ENCODE measurements around the gene FGF12. TPM values are rescaled to one million over a fixed set of nuclear protein-coding genes. Genes with fewer than 3 reads are reported as not detected.

FGF12 gene
- total RNA-seq, 1 experiment from 2014 or later = 9.7 TPM

DNA sequence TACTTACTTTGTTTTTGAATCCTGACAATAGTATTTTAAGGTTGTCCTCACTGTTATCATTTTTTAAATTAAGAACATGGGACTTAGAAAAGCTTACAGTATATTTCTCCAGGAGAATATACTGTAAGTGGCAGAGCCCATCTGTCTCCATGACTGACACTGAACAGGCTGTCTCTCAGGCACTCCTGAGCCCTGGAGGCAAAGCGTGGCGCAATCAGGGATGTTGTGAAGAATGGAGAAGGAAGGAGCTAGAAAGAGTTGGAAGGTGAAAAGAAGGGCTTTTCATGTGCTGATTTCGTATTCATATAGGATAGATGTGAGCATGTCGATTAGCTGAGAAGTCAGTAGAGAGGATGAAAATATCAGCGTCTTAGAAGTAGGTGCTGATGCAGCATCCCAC lies 41.5 kb downstream of the FGF12 start:
- intact Hi-C loops (cut with micrococcal nuclease; ENCODE audit: unreplicated experiment) = no loop called here
- H3K9me3 Mint-ChIP-seq (ENCODE audit: low read depth, unreplicated experiment) = peaks cover 2% of the 10 kb centered on the region
- H3K4me1 Mint-ChIP-seq (ENCODE audit: low read depth, unreplicated experiment) = no peaks in the 10 kb centered on the region
- H3K27me3 Mint-ChIP-seq (ENCODE audit: unreplicated experiment) = no peaks in the 10 kb centered on the region
- H3K27ac Mint-ChIP-seq (ENCODE audit: unreplicated experiment) = no peak overlapping the region
- H3K4me3 Mint-ChIP-seq (ENCODE audit: low read depth, unreplicated experiment) = no peak overlapping the region
- H3K36me3 Mint-ChIP-seq (ENCODE audit: insufficient read depth, unreplicated experiment) = no peaks in the 10 kb centered on the region
- TF ChIP-seq, protein P1, sequence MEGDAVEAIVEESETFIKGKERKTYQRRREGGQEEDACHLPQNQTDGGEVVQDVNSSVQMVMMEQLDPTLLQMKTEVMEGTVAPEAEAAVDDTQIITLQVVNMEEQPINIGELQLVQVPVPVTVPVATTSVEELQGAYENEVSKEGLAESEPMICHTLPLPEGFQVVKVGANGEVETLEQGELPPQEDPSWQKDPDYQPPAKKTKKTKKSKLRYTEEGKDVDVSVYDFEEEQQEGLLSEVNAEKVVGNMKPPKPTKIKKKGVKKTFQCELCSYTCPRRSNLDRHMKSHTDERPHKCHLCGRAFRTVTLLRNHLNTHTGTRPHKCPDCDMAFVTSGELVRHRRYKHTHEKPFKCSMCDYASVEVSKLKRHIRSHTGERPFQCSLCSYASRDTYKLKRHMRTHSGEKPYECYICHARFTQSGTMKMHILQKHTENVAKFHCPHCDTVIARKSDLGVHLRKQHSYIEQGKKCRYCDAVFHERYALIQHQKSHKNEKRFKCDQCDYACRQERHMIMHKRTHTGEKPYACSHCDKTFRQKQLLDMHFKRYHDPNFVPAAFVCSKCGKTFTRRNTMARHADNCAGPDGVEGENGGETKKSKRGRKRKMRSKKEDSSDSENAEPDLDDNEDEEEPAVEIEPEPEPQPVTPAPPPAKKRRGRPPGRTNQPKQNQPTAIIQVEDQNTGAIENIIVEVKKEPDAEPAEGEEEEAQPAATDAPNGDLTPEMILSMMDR (IDR thresholded peaks at IDR 0.05; ENCODE audit: unreplicated experiment) = no peak
- CTCF ChIA-PET = no interaction called here
- no TSS peak for BruUV-seq (replicated peaks)
- no peak for DNase-seq

DNA sequence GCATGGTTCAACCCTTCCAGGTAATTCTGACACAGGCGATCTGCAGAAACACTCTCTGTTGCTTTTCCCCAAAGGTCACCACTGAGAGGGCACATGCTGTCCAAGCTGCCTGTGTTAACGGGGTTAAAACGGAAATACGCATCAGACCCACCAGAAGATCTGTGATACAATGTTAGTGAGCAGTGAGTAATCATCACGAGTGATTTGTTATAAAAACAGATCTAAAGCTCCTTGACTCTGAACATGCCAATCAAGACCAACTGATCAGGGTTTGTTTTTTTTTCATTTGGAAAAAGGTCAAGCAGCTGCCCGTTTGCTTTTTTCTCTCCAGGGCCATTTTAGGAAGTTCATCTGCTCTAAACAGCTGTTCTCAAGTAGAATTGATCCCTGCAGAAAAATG lies 43.2 kb downstream of the FGF12 start:
- no TSS peak for BruUV-seq (replicated peaks)
- Mint-ChIP-seq H3K4me3 (ENCODE audit: low read depth, unreplicated experiment) (no peak overlapping the region), H3K36me3 (ENCODE audit: insufficient read depth, unreplicated experiment) (no peaks in the 10 kb centered on the region), H3K9me3 (ENCODE audit: low read depth, unreplicated experiment) (no peaks in the 10 kb centered on the region), H3K27ac (ENCODE audit: unreplicated experiment) (no peak overlapping the region), H3K4me1 (ENCODE audit: low read depth, unreplicated experiment) (no peaks in the 10 kb centered on the region), H3K27me3 (ENCODE audit: unreplicated experiment) (no peaks in the 10 kb centered on the region)
- CTCF ChIA-PET = no interaction called here
- intact Hi-C loops (cut with micrococcal nuclease; ENCODE audit: unreplicated experiment) = no loop called here
- DNase-seq = no peak
- TF ChIP-seq, protein P1 (IDR thresholded peaks at IDR 0.05; ENCODE audit: unreplicated experiment) = no peak

DNA sequence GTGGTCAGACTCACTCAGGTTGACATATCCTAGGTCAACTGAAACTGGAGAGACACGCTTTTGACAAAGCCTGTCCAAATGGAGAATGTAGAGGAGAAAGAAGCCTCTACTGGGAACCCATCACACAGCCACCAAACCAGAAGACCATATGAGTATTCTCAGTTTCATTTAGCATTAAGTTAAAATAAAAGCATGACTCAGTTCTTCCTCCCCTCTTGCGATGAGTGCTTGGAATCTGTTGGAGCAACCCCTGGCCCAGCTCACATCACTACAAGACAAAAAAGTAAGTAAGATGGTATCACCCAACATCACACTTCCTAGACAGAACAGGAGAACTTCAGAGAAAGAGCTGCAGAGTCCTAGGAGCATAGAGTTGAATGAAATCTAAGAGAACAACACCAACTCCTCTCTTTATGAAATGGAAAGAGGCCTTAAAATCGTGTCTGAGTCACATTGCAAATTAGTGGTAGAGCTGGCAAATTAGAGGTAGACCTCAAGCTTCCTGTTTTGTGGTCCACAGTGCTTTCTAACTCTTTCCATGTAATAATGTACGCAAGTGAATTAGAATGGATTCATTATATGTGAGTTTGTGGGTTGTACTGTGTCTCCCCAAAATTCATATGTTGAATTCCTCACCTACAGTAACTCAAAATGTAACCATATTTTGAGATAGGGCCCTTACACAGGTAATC lies 51.2 kb downstream of the FGF12 start:
- intact Hi-C loops (cut with micrococcal nuclease; ENCODE audit: unreplicated experiment) = no loop called here
- TF ChIP-seq, protein P1 (IDR thresholded peaks at IDR 0.05; ENCODE audit: unreplicated experiment) = no peak
- CTCF ChIA-PET = no interaction called here
- no peaks in the 10 kb centered on the region for H3K36me3 Mint-ChIP-seq (ENCODE audit: insufficient read depth, unreplicated experiment)
- no peaks in the 10 kb centered on the region for H3K4me1 Mint-ChIP-seq (ENCODE audit: low read depth, unreplicated experiment)
- H3K4me3 Mint-ChIP-seq (ENCODE audit: low read depth, unreplicated experiment) = no peak overlapping the region
- H3K9me3 Mint-ChIP-seq (ENCODE audit: low read depth, unreplicated experiment) = peaks cover 5% of the 10 kb centered on the region
- no TSS peak for BruUV-seq (replicated peaks)
- no peak overlapping the region for H3K27ac Mint-ChIP-seq (ENCODE audit: unreplicated experiment)
- no peak for DNase-seq
- peaks cover 4% of the 10 kb centered on the region for H3K27me3 Mint-ChIP-seq (ENCODE audit: unreplicated experiment)

DNA sequence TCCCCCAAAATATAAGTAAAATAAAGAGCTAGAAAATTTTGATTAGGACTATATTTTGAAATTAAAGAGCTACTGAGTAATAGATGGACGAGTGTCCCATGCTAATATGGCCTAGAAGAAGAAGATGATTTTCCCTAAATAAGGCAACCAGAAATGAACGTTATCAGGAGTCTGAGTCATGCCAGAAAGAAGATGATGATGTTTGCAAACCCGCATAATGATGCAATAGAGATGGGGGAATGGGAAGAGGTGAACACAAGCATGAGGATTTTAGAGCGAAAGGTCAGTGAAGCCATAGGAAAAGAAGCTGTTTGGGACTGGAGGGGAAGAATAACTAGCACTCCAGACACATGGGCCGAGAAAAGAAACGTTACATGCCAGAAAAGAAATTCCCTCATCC lies 71.7 kb downstream of the FGF12 start:
- no peaks in the 10 kb centered on the region for H3K4me1 Mint-ChIP-seq (ENCODE audit: low read depth, unreplicated experiment)
- H3K4me3 Mint-ChIP-seq (ENCODE audit: low read depth, unreplicated experiment) = no peak overlapping the region
- BruUV-seq (replicated peaks) = no TSS peak
- CTCF ChIA-PET = no interaction called here
- no peaks in the 10 kb centered on the region for H3K36me3 Mint-ChIP-seq (ENCODE audit: insufficient read depth, unreplicated experiment)
- H3K27me3 Mint-ChIP-seq (ENCODE audit: unreplicated experiment) = no peaks in the 10 kb centered on the region
- H3K27ac Mint-ChIP-seq (ENCODE audit: unreplicated experiment) = no peak overlapping the region
- DNase-seq = no peak
- TF ChIP-seq, protein P1 (IDR thresholded peaks at IDR 0.05; ENCODE audit: unreplicated experiment) = no peak
- H3K9me3 Mint-ChIP-seq (ENCODE audit: low read depth, unreplicated experiment) = no peaks in the 10 kb centered on the region
- intact Hi-C loops (cut with micrococcal nuclease; ENCODE audit: unreplicated experiment) = no loop called here

Data from Calu3 (cell line).